GM10266 (cell line): Measurements from ENCODE around the gene PIEZO2.

Source experiments
- DNase-seq: peaks from one replicate; pipeline ENCODE4 v3.0.0; 2012; ENCODE audit errors: extremely low spot score
- CTCF ChIP-seq: IDR thresholded peaks from 2 replicates; pipeline ENCODE4 v1.5.1; 2012; ENCODE audit warnings: mild to moderate bottlenecking, low read depth; ENCODE audit not compliant: control insufficient read depth, insufficient read depth; ENCODE audit errors: missing control alignments

PIEZO2 gene

DNA sequence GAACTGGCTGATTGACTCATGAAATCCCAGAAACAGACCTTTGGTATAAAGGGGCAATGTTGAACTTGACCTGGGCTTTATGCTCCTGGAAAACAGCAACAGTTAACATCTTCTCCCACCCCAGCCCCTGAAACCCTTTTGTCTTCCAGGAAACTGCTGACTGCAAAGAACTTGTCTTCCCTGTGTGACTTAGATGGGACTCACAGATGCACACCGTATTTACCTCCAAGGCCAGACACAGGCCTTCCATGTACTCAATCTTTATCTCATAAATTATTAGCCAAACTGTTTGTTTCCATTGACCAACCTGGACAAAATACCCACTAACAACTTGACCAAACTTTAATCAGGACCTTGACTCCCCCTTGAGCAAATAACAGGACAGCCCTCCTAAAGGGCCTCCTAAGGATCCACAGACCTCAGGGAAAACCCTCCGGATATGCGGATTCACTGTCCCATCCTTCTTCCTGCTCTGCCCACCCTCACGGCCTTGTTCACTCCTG, 36.3 kb downstream of the PIEZO2 start:
- DNase-seq, result no peak
- no peak for TF ChIP-seq CTCF

DNA sequence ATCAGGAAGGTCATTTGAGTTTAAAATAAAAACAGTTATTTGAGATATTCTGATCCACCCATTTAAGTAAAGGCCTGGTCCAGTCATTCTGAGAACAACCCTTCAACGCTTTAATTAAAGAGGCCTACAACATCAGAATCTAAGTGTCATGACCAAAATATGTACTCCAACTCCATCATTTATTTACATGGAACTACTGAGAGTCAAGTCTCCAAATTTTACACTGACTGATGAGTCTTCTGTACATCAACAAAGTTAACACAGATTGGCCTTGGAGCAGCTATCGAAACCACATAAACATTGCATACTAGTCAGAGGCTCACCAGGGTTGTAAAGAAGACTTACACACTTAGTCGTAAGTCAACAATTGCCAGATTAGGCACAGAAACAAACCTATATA, 37.1 kb downstream of the PIEZO2 start:
- no peak for TF ChIP-seq CTCF

DNA sequence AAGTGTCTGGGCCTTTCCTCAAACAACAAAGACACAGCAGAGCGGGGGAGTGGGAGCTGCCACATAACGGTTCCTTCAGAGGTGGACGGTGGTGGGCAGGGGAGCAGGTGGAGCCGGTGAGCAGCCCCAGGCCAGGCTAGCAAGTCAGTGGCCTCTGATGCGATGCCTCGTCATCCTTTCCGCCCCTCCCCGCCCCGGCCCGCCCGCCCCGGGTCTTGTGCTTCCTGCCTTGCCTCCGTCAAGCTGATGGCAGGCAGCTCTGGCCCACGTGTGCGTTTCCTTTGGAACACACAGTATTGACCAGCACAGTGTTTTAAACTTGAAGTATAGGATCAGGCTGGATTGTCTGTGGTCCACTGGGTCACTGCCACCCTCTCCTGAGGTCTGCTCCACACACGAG, 38.9 kb downstream of the PIEZO2 start:
- TF ChIP-seq CTCF, result no peak
- DNase-seq, result no peak

More for the DNA sequence above, 37.1 kb downstream of the PIEZO2 start:
- no peak for DNase-seq

- no peak for DNase-seq
- TF ChIP-seq CTCF, result no peak
Measured at GRCh38 chr18:11108947-11109346, 40.4 kb downstream of the PIEZO2 start.

GRCh38 chr18:11106894-11107293, 42.5 kb downstream of the PIEZO2 start:
- DNase-seq, result no peak

GRCh38 chr18:11105463-11105862, 43.9 kb downstream of the PIEZO2 start:
- DNase-seq, result no peak
- TF ChIP-seq CTCF, result no peak

More at GRCh38 chr18:11106894-11107293, 42.5 kb downstream of the PIEZO2 start:
- no peak for TF ChIP-seq CTCF

DNA sequence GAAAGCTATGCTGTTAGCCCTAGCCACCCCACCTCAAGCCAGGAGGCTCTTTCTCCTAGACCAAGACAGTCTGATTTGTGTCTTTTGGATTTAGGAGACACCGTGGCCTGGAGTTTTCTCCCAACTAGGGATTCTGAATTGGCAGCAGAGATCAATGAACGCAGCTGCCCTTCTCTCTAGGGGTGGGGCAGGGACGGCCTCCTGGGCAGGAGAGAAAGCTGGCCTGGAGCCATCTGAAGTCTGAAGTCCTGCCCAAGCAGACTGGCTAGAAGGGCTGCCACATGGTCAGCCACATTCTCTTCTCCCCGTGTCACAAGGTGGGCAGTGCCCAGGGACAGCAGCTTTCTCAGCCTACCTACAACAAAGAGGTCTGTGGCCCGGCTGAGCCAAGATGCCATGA, 45.1 kb downstream of the PIEZO2 start:
- no peak for TF ChIP-seq CTCF
- DNase-seq, result no peak
